HepG2 (cell line): ENCODE measurements around the gene SLC16A5. TPM values are rescaled to one million over a fixed set of nuclear protein-coding genes. Genes with fewer than 3 reads are reported as not detected.
A peak's percentile ranks its signal among the peaks of the same experiment; 100 is the strongest.

Source experiments
- ATAC-seq: fragments of 200-7000 bp; cut with Tn5 transposase; 3 replicates; pipeline ENCODE4 v1.9.1; 2020; ENCODE audit warnings: mild to moderate bottlenecking, moderate library complexity
- BruUV-seq: library from RNA; stranded (reverse); fragments of 400-500 nt; replicated peaks from 2 replicates; lab custom pipeline; 2021; lab: Mats Ljungman, UMichigan
- CTCF ChIA-PET: fragments of 300-600 bp; formaldehyde crosslinking; extraction: SDS; loops from one replicate; lab custom pipeline; 2021; ENCODE audit warnings: low total read pairs, inconsistent platforms, low intra/inter-chr PET ratio; lab: Yijun Ruan, JAX
- POLR2A ChIA-PET: fragments of 350-600 bp; sonication (Branson Sonifier 250); formaldehyde crosslinking; loops from one replicate; lab custom pipeline; 2020; ENCODE audit warnings: antibody characterized with exemption, inconsistent platforms; lab: Yijun Ruan, JAX
- DNase-seq: peaks from one replicate; pipeline ENCODE4 v3.0.0-alpha.2; 2015; ENCODE audit warnings: low spot score
- FAIRE-seq: peaks from 3 replicates; lab custom pipeline; 2011; peaks lifted over from hg19 to GRCh38; lab: Jason Lieb, UNC
- H2AFZ ChIP-seq: one replicate; pipeline ENCODE4 v1.6.1; 2011; ENCODE audit warnings: low read length, inconsistent platforms
- H3K27ac ChIP-seq: fragments of 300-600 bp; 3 replicates; pipeline ENCODE4 v1.8.0; 2011; ENCODE audit warnings: mixed run types, mild to moderate bottlenecking, mixed read lengths, low read length, inconsistent platforms; ENCODE audit not compliant: insufficient read depth; ENCODE audit errors: extremely low read length
- H3K27me3 ChIP-seq, 2 experiments: fragments of 200-600 bp in 1 of 2; 2 replicates in 1 of 2; 3 replicates in 1 of 2; pipeline versions ENCODE4 v1.6.0 to v1.8.0; 2011; ENCODE audit warnings: low read length in 2 of 2, mild to moderate bottlenecking in 2 of 2, moderate library complexity in 2 of 2, inconsistent platforms in 1 of 2; ENCODE audit not compliant: insufficient read depth in 2 of 2, control insufficient read depth in 1 of 2
- H3K36me3 ChIP-seq, 2 experiments: fragments of 200-600 bp in 1 of 2; replicated peaks in 1 of 2; 2 replicates in 1 of 2; 3 replicates in 1 of 2; pipeline versions ENCODE4 v1.5.1 to v1.8.0; 2011; ENCODE audit warnings: low read length in 2 of 2, inconsistent platforms in 1 of 2; ENCODE audit not compliant: insufficient read depth in 2 of 2, control insufficient read depth in 1 of 2
- H3K4me1 ChIP-seq: 2 replicates; pipeline ENCODE4 v1.5.1; 2012; ENCODE audit warnings: low read length, inconsistent platforms; ENCODE audit not compliant: insufficient read depth
- H3K4me2 ChIP-seq: 2 replicates; pipeline ENCODE4 v1.6.0; 2011; ENCODE audit warnings: low read depth, low read length, inconsistent platforms
- H3K4me3 ChIP-seq, 3 experiments: fragments of 200-600 bp in 1 of 3; sonication (generic), shearing (Covaris generic) in 1 of 3; replicated peaks in 1 of 3; 2 replicates each; pipeline ENCODE4 v1.5.1; 2011 to 2016; ENCODE audit warnings: low read length in 3 of 3, inconsistent platforms in 2 of 3, low read depth in 2 of 3, mild to moderate bottlenecking in 2 of 3, control low read depth in 1 of 3, mixed read lengths in 1 of 3; ENCODE audit not compliant: insufficient read depth in 1 of 3
- H3K79me2 ChIP-seq: one replicate; pipeline ENCODE4 v1.6.1; 2011; ENCODE audit warnings: low read length, inconsistent platforms; ENCODE audit not compliant: insufficient read depth
- H3K9ac ChIP-seq: 2 replicates; pipeline ENCODE4 v1.6.0; 2011; ENCODE audit warnings: mild to moderate bottlenecking, low read depth, low read length, inconsistent platforms; ENCODE audit not compliant: insufficient read depth
- H3K9me3 ChIP-seq: 2 replicates; pipeline ENCODE4 v1.5.1; 2012; ENCODE audit warnings: mild to moderate bottlenecking, low read length
- H4K20me1 ChIP-seq: 2 replicates; pipeline ENCODE4 v1.6.0; 2011; ENCODE audit warnings: inconsistent platforms, mild to moderate bottlenecking, low read length, moderate library complexity; ENCODE audit not compliant: insufficient read depth
- CHCHD3 ChIP-seq: sonication (generic); formaldehyde crosslinking; IDR thresholded peaks from 2 replicates; pipeline ENCODE4 v1.8.0; 2022; ENCODE audit warnings: mild to moderate bottlenecking, missing genetic modification reagents, moderate library complexity
- FOXA1 ChIP-seq, 2 experiments: fragments of 450-650 bp in 1 of 2; sonication (generic) in 1 of 2; formaldehyde crosslinking in 1 of 2; IDR thresholded peaks; 2 replicates each; pipeline versions ENCODE4 v1.4.0 to v1.6.1; 2016 to 2020; ENCODE audit warnings: missing genetic modification reagents in 1 of 2
- FOXA3 ChIP-seq: IDR thresholded peaks from 2 replicates; pipeline ENCODE4 v1.6.1; 2016; ENCODE audit warnings: missing genetic modification reagents, missing compliant biosample characterization
- FOXK1 ChIP-seq: sonication (generic); formaldehyde crosslinking; IDR thresholded peaks from 2 replicates; pipeline ENCODE4 v1.4.0; 2020; ENCODE audit warnings: low read depth, missing genetic modification reagents, borderline replicate concordance
- HIVEP1 ChIP-seq: sonication (generic); formaldehyde crosslinking; IDR thresholded peaks from 2 replicates; pipeline ENCODE4 v1.4.0; 2020; ENCODE audit warnings: mild to moderate bottlenecking, missing genetic modification reagents
- KAT2B ChIP-seq: fragments of 150-350 bp; IDR thresholded peaks from 2 replicates; pipeline ENCODE4 v1.6.1; 2014; ENCODE audit warnings: low read depth, low read length, borderline replicate concordance
- KDM2A ChIP-seq: sonication (generic); formaldehyde crosslinking; IDR thresholded peaks from 2 replicates; pipeline ENCODE4 v1.4.0; 2020; ENCODE audit warnings: low read depth, missing genetic modification reagents, borderline replicate concordance
- SALL1 ChIP-seq: sonication (generic); formaldehyde crosslinking; IDR thresholded peaks from 2 replicates; pipeline ENCODE4 v1.8.0; 2022; ENCODE audit warnings: mild to moderate bottlenecking, missing genetic modification reagents
- SKIL ChIP-seq: sonication (generic); formaldehyde crosslinking; IDR thresholded peaks from 2 replicates; pipeline ENCODE4 v1.8.0; 2022; ENCODE audit warnings: missing genetic modification reagents, mild to moderate bottlenecking, moderate library complexity, borderline replicate concordance
- XRCC5 ChIP-seq: fragments of 200-400 bp; formaldehyde crosslinking; optimal IDR thresholded peaks from 2 replicates; pipeline ENCODE3; 2017; ENCODE audit warnings: mild to moderate bottlenecking, low read length
- YEATS2 ChIP-seq: sonication (generic); formaldehyde crosslinking; IDR thresholded peaks from 2 replicates; pipeline ENCODE4 v1.4.0; 2020; ENCODE audit warnings: missing genetic modification reagents, borderline replicate concordance
- YY1 ChIP-seq: IDR thresholded peaks from 2 replicates; pipeline ENCODE4 v1.6.1; 2011; ENCODE audit warnings: low read length, low read depth, moderate library complexity, mild to moderate bottlenecking; ENCODE audit not compliant: insufficient read depth, insufficient replicate concordance
- ZNF775 ChIP-seq: sonication (generic); formaldehyde crosslinking; IDR thresholded peaks from 2 replicates; pipeline ENCODE4 v1.4.0; 2020; ENCODE audit warnings: missing genetic modification reagents, mild to moderate bottlenecking, moderate library complexity, borderline replicate concordance
- WGBS: methylation state at CpG from one replicate; pipeline ENCODE4 v1.1.6; 2017; ENCODE audit warnings: low lambda C conversion rate; 5-methylcytosine and 5-hydroxymethylcytosine counted together
- in situ Hi-C: cut with HindIII; loops from 2 replicates; pipeline ENCODE4 v1.10.0; 2017; ENCODE audit warnings: low pct_unique_long_range_greater_than_20kb; ENCODE audit not compliant: extremely low pct_ligation_motif_present
- intact Hi-C: fragments of 100-400 bp; cut with micrococcal nuclease; formaldehyde crosslinking; loops from one replicate; pipeline ENCODE4 v1.10.0; 2022; ENCODE audit not compliant: unreplicated experiment
- polyA plus RNA-seq, 8 experiments: library from polyadenylated mRNA; depleted of rRNA in 3 of 8; stranded (reverse) in 7 of 8; unstranded in 1 of 8; fragments of >200 nt; fragmentation: Illumina TruSeq in 4 of 8; extraction: Trizol in 4 of 8; gene quantifications; 2 replicates each; pipeline versions ENCODE4 v1.2.1 to v1.2.3, GENCODE V29; 2011 to 2016; ENCODE audit warnings: low read depth in 4 of 8, missing spikeins in 1 of 8, mixed read lengths in 1 of 8; ENCODE audit not compliant: insufficient read depth in 1 of 8
- total RNA-seq, 5 experiments: library from RNA; depleted of rRNA; stranded (reverse); fragments of >200 nt; fragmentation: Illumina TruSeq; extraction: Trizol; gene quantifications; 2 replicates each; pipeline ENCODE4 v1.2.3, GENCODE V29; 2016; ENCODE audit warnings: low read depth in 1 of 5
- TF ChIP-seq, protein P1 (sequence below): IDR thresholded peaks from 2 replicates; pipeline ENCODE4 v1.6.1; 2016; ENCODE audit warnings: low read depth, borderline replicate concordance
- TF ChIP-seq, protein P2 (sequence below): IDR thresholded peaks from 2 replicates; pipeline ENCODE4 v1.6.1; 2016; ENCODE audit warnings: missing compliant biosample characterization, missing genetic modification reagents, borderline replicate concordance
- TF ChIP-seq, protein P3 (sequence below): sonication (generic); formaldehyde crosslinking; IDR thresholded peaks from 2 replicates; pipeline ENCODE4 v1.4.0; 2020; ENCODE audit warnings: missing genetic modification reagents

The SLC16A5 gene
- total and polyA plus RNA-seq, 2 of the 13 experiments (the other 11 are each of a cell fraction or from before 2014, with no cell fraction given): 0.69 to 5.6 TPM

DNA sequence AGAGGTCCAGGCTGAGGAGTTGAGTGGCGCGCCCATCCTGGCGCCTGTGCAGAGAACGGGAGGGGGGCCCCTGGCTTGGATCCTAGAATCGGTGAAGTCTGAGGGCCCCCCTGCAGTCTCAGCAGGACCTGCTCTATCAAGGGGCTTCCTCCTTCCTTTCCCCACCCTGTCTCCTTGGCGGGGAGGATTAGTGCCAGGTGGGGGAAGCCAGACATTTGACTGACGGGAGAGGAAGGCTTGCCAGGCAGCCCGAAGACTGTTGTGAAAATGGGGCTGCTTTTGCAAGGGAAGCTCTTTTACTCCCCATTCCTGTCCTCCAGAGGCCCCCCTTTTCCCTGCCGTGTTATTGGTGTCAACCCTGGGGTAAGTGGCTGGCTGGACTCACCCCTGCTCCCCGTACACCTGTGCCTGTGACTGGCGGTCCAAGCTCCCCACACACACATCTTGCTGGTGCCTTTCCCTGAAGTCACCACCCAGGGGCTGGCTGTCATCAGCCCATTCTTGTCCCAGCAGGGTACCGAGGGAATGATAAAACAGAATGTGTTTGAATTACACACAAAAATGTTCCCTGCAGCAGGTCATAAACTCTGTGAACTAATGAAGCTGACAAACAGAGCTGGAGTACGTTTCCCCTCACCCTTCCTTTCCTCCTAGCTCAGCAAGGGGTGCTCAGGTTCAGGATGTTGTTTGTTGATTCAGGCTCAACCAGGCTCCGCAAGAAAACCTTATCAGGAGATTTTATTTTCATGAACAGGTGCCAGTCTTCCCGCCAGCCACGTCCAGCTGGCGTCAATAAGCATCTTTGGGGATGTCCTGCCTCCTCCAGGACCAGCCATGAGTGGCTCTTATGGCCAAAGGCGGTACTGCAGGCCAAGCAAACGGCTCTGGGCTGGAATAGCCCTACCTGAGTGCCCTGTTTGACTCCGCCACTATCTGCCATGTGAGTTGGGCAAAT is 17.6 kb downstream of the SLC16A5 start:
- Histone ChIP-seq H3K9me3 (no peaks in the 10 kb centered on the region), H3K4me3 (no peak overlapping the region), H2AFZ (no peak overlapping the region), H3K9ac (no peak overlapping the region), H3K27ac (no peak overlapping the region), H3K4me1 (peaks cover 22% of the 10 kb centered on the region), H3K79me2 (peaks cover 3% of the 10 kb centered on the region), H3K4me2 (no peak overlapping the region), H3K36me3 (no peaks in the 10 kb centered on the region), H3K27me3 (peaks cover 0 to 3% of the 10 kb centered on the region in 2 experiments; a peak in 3 of 5 replicates), H4K20me1 (no peaks in the 10 kb centered on the region)
- intact Hi-C loops (loop anchor here (5.0 kb wide), 2 partner anchors 33 to 307 kb away; no protein-coding TSS in a partner anchor), in situ Hi-C loops (no loop called here)
- ATAC-seq: peak; percentile 82
- ChIA-PET POLR2A (interaction anchor here (0.7 to 3.1 kb wide), 12 partner anchors 9 to 184 kb away, joined by 3 to 13 read pairs (median 4); partner anchors contain the start of genes SLC16A5 and SLC25A19), CTCF (interaction anchor here (0.7 to 2.6 kb wide), 5 partner anchors 14 to 45 kb away, joined by 3 to 7 read pairs (median 5); no protein-coding TSS in a partner anchor)
- 43% methylated on average over 20 of the region's 20 CpGs for WGBS
- peak; percentile 90 for FAIRE-seq
- peak; percentile 55 for DNase-seq
- no TSS peak for BruUV-seq
- TF ChIP-seq, protein P1, sequence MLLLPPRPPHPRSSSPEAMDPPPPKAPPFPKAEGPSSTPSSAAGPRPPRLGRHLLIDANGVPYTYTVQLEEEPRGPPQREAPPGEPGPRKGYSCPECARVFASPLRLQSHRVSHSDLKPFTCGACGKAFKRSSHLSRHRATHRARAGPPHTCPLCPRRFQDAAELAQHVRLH (CRISPR knock-in tag): 0 out of 2 replicates have a peak, but pooled peaks have one; percentile 38
- 0 out of 2 replicates have a peak, but pooled peaks have one; percentile 17 for TF ChIP-seq YEATS2 (CRISPR knock-in tag)
- no peak for TF ChIP-seq KAT2B
- TF ChIP-seq ZNF775: no peak
- TF ChIP-seq SKIL (CRISPR knock-in tag): no peak
- TF ChIP-seq, protein P2, sequence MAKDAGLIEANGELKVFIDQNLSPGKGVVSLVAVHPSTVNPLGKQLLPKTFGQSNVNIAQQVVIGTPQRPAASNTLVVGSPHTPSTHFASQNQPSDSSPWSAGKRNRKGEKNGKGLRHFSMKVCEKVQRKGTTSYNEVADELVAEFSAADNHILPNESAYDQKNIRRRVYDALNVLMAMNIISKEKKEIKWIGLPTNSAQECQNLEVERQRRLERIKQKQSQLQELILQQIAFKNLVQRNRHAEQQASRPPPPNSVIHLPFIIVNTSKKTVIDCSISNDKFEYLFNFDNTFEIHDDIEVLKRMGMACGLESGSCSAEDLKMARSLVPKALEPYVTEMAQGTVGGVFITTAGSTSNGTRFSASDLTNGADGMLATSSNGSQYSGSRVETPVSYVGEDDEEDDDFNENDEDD (CRISPR knock-in tag): peak; percentile 20; the same call in 1 of the 2 replicates
- peak; percentile 44 for TF ChIP-seq YY1
- no peak for TF ChIP-seq FOXA1 (IDR thresholded peaks at IDR 0.05)
- TF ChIP-seq FOXA1 (CRISPR knock-in tag; IDR thresholded peaks at IDR 0.05): peak; percentile 27; the same call in 1 of the 2 replicates
- peak; percentile 18; the same call in 1 of the 2 replicates for TF ChIP-seq SALL1
- TF ChIP-seq, protein P3, sequence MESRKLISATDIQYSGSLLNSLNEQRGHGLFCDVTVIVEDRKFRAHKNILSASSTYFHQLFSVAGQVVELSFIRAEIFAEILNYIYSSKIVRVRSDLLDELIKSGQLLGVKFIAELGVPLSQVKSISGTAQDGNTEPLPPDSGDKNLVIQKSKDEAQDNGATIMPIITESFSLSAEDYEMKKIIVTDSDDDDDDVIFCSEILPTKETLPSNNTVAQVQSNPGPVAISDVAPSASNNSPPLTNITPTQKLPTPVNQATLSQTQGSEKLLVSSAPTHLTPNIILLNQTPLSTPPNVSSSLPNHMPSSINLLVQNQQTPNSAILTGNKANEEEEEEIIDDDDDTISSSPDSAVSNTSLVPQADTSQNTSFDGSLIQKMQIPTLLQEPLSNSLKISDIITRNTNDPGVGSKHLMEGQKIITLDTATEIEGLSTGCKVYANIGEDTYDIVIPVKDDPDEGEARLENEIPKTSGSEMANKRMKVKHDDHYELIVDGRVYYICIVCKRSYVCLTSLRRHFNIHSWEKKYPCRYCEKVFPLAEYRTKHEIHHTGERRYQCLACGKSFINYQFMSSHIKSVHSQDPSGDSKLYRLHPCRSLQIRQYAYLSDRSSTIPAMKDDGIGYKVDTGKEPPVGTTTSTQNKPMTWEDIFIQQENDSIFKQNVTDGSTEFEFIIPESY: peak; percentile 78
- 0 out of 2 replicates have a peak, but pooled peaks have one; percentile 54 for TF ChIP-seq HIVEP1 (CRISPR knock-in tag)
- no peak for TF ChIP-seq CHCHD3 (CRISPR knock-in tag)
- 0 out of 2 replicates have a peak, but pooled peaks have one; percentile 15 for TF ChIP-seq FOXK1 (CRISPR knock-in tag)
- TF ChIP-seq XRCC5: peak; percentile 86
- TF ChIP-seq FOXA3 (CRISPR knock-in tag): peak; percentile 44; the same call in 1 of the 2 replicates
- TF ChIP-seq KDM2A (CRISPR knock-in tag): peak; percentile 42; the same call in 1 of the 2 replicates
